Ectodermal cell (in vitro differentiated cells): Measurements from ENCODE around the gene OR6S1.
"Not testable (repeated sequence)": the region's sequence is repeated elsewhere in the genome, so short reads cannot be mapped to it uniquely, and the experiment has no call there.

Source experiments
- H3K27ac ChIP-seq: 2 replicates; pipeline ENCODE4 v1.7.0; 2013; ENCODE audit warnings: mild to moderate bottlenecking, low read depth, low read length; ENCODE audit not compliant: insufficient read depth, poor library complexity, severe bottlenecking
- H3K27me3 ChIP-seq: 2 replicates; pipeline ENCODE4 v1.7.0; 2013; ENCODE audit warnings: mild to moderate bottlenecking, low read length; ENCODE audit not compliant: insufficient read depth, control insufficient read depth, poor library complexity, severe bottlenecking
- H3K36me3 ChIP-seq: one replicate; pipeline ENCODE4 v1.7.0; 2013; ENCODE audit warnings: low read length; ENCODE audit not compliant: control insufficient read depth, insufficient read depth
- H3K4me1 ChIP-seq: one replicate; pipeline ENCODE4 v1.7.0; 2013; ENCODE audit warnings: low read length; ENCODE audit not compliant: control insufficient read depth, insufficient read depth
- H3K4me3 ChIP-seq: 2 replicates; pipeline ENCODE4 v1.7.0; 2013; ENCODE audit warnings: low read depth, low read length, control low read depth; ENCODE audit not compliant: insufficient read depth
- H3K9me3 ChIP-seq: 2 replicates; pipeline ENCODE4 v1.7.0; 2013; ENCODE audit warnings: mild to moderate bottlenecking, low read length, moderate library complexity; ENCODE audit not compliant: control insufficient read depth
- WGBS, 2 experiments: methylation state at CpG; one replicate each; pipeline ENCODE4 v1.1.7; 2013; ENCODE audit warnings: missing lambda C conversion rate in 2 of 2; 5-methylcytosine and 5-hydroxymethylcytosine counted together

The OR6S1 gene

GRCh38 chr14:20608383-20609110 lies 32.9 kb downstream of the OR6S1 start:
- H3K4me3 ChIP-seq, result peak overlapping the region; percentile 86
- H3K36me3 ChIP-seq, result no peaks in the 10 kb centered on the region
- no peak overlapping the region for H3K27ac ChIP-seq
- H3K4me1 ChIP-seq, result no peaks in the 10 kb centered on the region
- H3K9me3 ChIP-seq, result no peaks in the 10 kb centered on the region
- no peaks in the 10 kb centered on the region for H3K27me3 ChIP-seq
- WGBS, 2 experiments, result 79 to 83% methylated on average over 7 of the region's 7 CpGs

- Histone ChIP-seq H3K4me1 (no peaks in the 10 kb centered on the region), H3K27me3 (no peaks in the 10 kb centered on the region), H3K4me3 (no peak overlapping the region), H3K27ac (no peak overlapping the region), H3K9me3 (no peaks in the 10 kb centered on the region), H3K36me3 (no peaks in the 10 kb centered on the region)
- WGBS, 2 experiments, result 79 to 90% methylated on average over 5 of the region's 5 CpGs
Measured at GRCh38 chr14:20607617-20608016, 33.9 kb downstream of the OR6S1 start.

DNA sequence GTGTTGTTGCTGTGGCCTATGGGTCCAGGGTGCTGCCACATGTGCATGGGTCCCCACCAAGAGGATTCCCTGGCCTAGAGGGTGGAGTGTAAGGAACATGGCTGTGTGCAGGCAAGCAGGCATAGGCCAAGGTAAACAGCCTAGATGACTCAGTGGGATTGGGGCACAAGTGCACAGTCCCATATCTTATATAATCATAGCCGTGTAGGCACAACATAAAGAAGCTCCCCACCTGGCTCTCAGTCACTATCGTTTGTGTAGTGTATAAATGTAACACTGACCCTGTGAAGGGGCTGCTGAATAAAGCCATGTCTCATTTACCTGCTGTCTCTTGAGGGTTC lies 34.6 kb downstream of the OR6S1 start:
- WGBS, 2 experiments, result 96 to 100% methylated on average over 2 of the region's 2 CpGs
- no peak overlapping the region for H3K4me3 ChIP-seq
- no peaks in the 10 kb centered on the region for H3K9me3 ChIP-seq
- H3K4me1 ChIP-seq, result no peaks in the 10 kb centered on the region
- no peaks in the 10 kb centered on the region for H3K27me3 ChIP-seq
- H3K27ac ChIP-seq, result no peak overlapping the region
- no peaks in the 10 kb centered on the region for H3K36me3 ChIP-seq

GRCh38 chr14:20606190-20606901 lies 35.1 kb downstream of the OR6S1 start:
- 45 to 47% methylated on average over 8 of the region's 8 CpGs for WGBS, 2 experiments
- H3K36me3 ChIP-seq, result no peaks in the 10 kb centered on the region
- no peaks in the 10 kb centered on the region for H3K4me1 ChIP-seq
- no peaks in the 10 kb centered on the region for H3K9me3 ChIP-seq
- no peak overlapping the region for H3K27ac ChIP-seq
- H3K27me3 ChIP-seq, result no peaks in the 10 kb centered on the region
- no peak overlapping the region for H3K4me3 ChIP-seq

GRCh38 chr14:20603813-20604690 lies 37.4 kb downstream of the OR6S1 start:
- no peaks in the 10 kb centered on the region for H3K36me3 ChIP-seq
- WGBS, 2 experiments, result 93 to 95% methylated on average over 13 of the region's 13 CpGs
- no peak overlapping the region for H3K4me3 ChIP-seq
- H3K27ac ChIP-seq, result no peak overlapping the region
- H3K9me3 ChIP-seq, result no peaks in the 10 kb centered on the region
- no peaks in the 10 kb centered on the region for H3K27me3 ChIP-seq
- no peaks in the 10 kb centered on the region for H3K4me1 ChIP-seq

DNA sequence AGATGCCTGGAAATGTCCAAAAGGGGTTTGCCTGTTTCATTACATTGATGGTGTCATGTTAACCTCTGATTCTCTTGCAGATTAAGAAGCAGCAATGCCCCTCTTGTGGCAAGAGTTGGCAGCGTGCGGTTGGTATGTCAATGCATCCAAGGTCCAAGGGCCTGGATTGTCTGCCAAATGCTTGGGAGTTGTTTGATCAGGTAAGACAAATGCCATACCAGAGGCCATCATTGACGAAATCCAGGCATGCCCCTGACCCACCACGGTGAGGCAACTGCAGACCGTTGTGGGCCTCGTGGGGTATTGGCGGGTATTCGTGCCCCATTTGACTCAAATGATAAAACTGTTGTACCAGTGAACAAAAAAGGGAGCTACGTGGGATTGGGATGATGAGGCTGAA lies 38.9 kb downstream of the OR6S1 start:
- 95% methylated on average over 9 of the region's 9 CpGs for WGBS, 2 experiments
- Histone ChIP-seq H3K9me3 (no peaks in the 10 kb centered on the region), H3K4me3 (no peak overlapping the region), H3K4me1 (no peaks in the 10 kb centered on the region), H3K27me3 (peaks cover 5% of the 10 kb centered on the region), H3K36me3 (no peaks in the 10 kb centered on the region), H3K27ac (no peak overlapping the region)

GRCh38 chr14:20601522-20601921 lies 40.0 kb downstream of the OR6S1 start:
- WGBS, 2 experiments, result 89 to 90% methylated on average over 12 of the region's 12 CpGs
- Histone ChIP-seq H3K4me3 (no peak overlapping the region), H3K36me3 (no peaks in the 10 kb centered on the region), H3K9me3 (no peaks in the 10 kb centered on the region), H3K4me1 (no peaks in the 10 kb centered on the region), H3K27ac (no peak overlapping the region), H3K27me3 (peaks cover 8% of the 10 kb centered on the region)

DNA sequence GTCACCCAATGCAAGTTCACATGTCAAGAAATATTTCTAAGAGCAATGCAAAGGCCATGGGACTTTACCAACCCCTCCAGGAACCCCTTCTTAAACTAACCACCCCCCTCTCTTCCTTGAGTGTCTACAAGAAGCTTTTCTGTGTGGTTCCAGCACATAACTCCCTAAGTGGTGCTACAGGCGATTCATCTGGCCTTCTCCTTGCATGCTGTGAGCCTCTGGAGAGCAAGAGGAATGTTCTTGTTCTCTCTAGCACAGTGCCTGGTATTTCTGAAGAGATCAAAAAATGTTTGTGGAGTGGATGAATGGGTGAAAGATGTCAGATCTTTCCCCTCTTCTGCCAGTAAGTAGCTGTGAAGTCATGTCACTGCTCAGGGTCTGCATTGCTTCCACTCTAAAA lies 44.4 kb downstream of the OR6S1 start:
- H3K4me3 ChIP-seq, result no peak overlapping the region
- H3K27me3 ChIP-seq, result peaks cover 8% of the 10 kb centered on the region
- 80 to 91% methylated on average over 1 of the region's 1 CpG for WGBS, 2 experiments
- H3K36me3 ChIP-seq, result no peaks in the 10 kb centered on the region
- no peak overlapping the region for H3K27ac ChIP-seq
- no peaks in the 10 kb centered on the region for H3K9me3 ChIP-seq
- no peaks in the 10 kb centered on the region for H3K4me1 ChIP-seq

DNA sequence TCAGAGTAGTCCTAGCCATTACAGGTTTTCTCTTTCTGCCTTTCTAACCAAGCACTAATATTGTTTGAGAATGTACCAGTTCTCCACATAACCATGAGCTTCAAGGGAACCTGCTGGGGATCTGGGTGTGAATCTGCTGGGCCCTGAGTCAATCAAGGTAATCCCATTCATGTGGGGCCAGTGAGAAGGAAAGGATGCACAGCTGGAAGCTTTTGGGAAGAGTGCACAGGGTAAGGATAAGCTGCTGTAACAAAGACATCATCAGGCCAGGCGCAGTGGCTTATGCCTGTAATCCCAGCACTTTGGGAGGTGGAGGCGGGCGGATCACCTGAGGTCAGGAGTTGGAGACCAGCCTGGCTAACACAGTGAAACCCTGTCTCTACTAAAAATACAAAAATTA lies 45.8 kb downstream of the OR6S1 start:
- H3K4me1 ChIP-seq, H3K4me3 ChIP-seq, H3K36me3 ChIP-seq, H3K27ac ChIP-seq, H3K9me3 ChIP-seq, H3K27me3 ChIP-seq: not testable (repeated sequence)
- WGBS, 2 experiments, result 76 to 93% methylated on average over 3 of the region's 3 CpGs

- WGBS, 2 experiments, result 96% methylated on average over 1 of the region's 1 CpG; no CpG with 5 or more reads in 1 of the 2 experiments
- no peaks in the 10 kb centered on the region for H3K36me3 ChIP-seq
- no peaks in the 10 kb centered on the region for H3K4me1 ChIP-seq
- H3K4me3 ChIP-seq, result no peak overlapping the region
- H3K27me3 ChIP-seq, result peaks cover 3% of the 10 kb centered on the region
- no peaks in the 10 kb centered on the region for H3K9me3 ChIP-seq
- H3K27ac ChIP-seq, result no peak overlapping the region
Measured at GRCh38 chr14:20592574-20592973, 48.9 kb downstream of the OR6S1 start.
